G401 (cell line): ENCODE data around the gene EIF5AL1. TPM values are rescaled to one million over a fixed set of nuclear protein-coding genes. Genes with fewer than 3 reads are reported as not detected.
"Not testable (repeated sequence)": the region's sequence is repeated elsewhere in the genome, so short reads cannot be mapped to it uniquely, and the experiment has no call there.

Experiments
- DNase-seq: peaks from one replicate; pipeline ENCODE4 v3.0.0-alpha.2; 2015; ENCODE audit warnings: low spot score
- in situ Hi-C: cut with HindIII; loops from 2 replicates; pipeline ENCODE4 v1.10.0; 2016; ENCODE audit warnings: low sequenced_read_pairs, mixed read lengths
- total RNA-seq: library from RNA; depleted of rRNA; stranded (reverse); fragments of >200 nt; shearing (Covaris generic); gene quantifications from 2 replicates; pipeline ENCODE4 v1.2.3, GENCODE V29; 2014; rRNA removed

EIF5AL1 gene
- total RNA-seq = 1.6 and 1.7 TPM in 2 replicates

GRCh38 chr10:79511891-79512583 is at the start of gene EIF5AL1:
Gene EIF5AL1 (plus strand): TSS chr10:79512533. CDS start chr10:79512650, 117 bp downstream.
- in situ Hi-C loops, DNase-seq: not testable (repeated sequence)

- no peak for DNase-seq
Measured at GRCh38 chr10:79463578-79464496, 48.5 kb upstream of the EIF5AL1 start.

GRCh38 chr10:79465341-79465740 is 47.0 kb upstream of the EIF5AL1 start:
- DNase-seq = no peak
- in situ Hi-C loops = no loop called here

More at GRCh38 chr10:79463578-79464496, 48.5 kb upstream of the EIF5AL1 start:
- in situ Hi-C loops = no loop called here

GRCh38 chr10:79468015-79468560 is 44.2 kb upstream of the EIF5AL1 start:
- DNase-seq = no peak
- in situ Hi-C loops = no loop called here

DNA sequence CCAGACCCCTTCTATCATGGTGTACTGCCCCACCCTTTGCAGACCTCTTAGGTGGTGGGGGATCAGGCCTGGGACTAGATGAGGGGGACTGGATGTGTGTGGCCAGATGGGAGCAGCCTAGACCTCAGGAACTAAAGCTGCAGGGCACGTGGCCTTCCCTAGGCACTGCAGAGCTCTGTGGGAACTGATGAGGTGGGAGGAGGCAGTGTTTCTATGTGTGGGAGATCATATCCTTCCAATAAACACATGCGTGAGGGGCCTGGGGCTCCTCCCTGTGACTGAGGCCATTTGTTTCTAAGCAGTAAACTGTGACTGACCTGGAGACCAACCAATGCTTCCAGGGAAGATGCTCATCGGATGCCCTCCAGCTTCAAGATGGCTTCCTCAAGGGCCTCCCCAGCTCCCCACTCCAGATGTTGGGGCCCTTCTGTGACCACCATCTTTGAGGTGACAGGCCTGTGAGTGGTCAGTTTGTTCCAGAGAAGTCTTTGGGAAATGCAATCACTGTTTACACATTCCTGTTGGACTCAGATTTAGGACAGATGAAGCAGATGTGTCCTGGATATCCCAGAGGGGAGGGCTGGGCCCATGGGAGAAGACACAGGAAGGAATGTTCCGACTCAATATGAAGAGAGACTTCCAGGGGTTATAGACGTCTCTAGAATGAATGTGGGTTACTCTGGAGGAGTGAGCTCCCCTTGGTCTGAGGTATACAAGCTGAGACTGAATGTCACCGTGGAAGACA is 43.3 kb upstream of the EIF5AL1 start:
- DNase-seq = no peak
- in situ Hi-C loops = no loop called here

GRCh38 chr10:79470096-79470495 is 42.2 kb upstream of the EIF5AL1 start:
- DNase-seq = no peak
- in situ Hi-C loops = no loop called here

DNA sequence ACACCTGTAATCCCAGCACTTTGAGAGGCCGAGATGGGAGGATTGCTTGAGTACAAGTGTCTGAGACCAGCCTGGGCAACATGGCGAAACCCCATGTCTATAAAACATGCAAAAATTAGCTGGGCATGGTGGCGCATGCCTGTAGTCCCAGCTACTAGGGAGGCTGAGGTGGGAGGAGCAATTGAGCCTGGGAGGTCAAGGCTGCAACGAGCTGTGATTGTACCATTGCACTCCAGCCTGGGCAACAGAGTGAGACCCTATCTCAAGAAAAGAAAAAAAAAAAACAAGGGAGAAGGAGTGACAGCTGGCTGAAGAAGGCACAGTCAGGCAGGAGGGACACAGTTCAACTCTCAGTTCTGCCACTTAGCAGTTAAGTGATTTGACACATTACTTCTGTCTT is 40.6 kb upstream of the EIF5AL1 start:
- no peak for DNase-seq
- in situ Hi-C loops = no loop called here

GRCh38 chr10:79472449-79472848 is 39.9 kb upstream of the EIF5AL1 start:
- in situ Hi-C loops = no loop called here

DNA sequence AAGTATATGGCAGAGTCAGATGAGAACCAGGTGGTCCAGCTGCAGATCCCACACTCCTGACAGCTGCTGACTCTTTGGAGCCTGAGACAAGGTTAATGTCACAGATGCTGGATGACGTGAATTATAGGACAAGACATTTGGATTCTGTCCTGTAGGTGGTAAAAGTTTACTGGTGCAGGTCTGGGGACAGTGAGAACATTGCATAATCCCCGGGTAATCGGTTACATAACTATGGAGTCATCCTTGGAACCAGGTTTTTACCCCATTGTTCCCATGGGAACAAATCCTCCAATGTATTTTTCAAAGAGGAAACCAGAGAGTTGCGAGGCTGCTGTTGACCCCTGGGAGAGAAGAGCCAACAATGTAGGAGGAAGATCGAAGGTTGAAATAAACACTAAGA is 39.4 kb upstream of the EIF5AL1 start:
- in situ Hi-C loops = no loop called here
- DNase-seq = no peak

More at GRCh38 chr10:79472449-79472848, 39.9 kb upstream of the EIF5AL1 start:
- DNase-seq = no peak

DNA sequence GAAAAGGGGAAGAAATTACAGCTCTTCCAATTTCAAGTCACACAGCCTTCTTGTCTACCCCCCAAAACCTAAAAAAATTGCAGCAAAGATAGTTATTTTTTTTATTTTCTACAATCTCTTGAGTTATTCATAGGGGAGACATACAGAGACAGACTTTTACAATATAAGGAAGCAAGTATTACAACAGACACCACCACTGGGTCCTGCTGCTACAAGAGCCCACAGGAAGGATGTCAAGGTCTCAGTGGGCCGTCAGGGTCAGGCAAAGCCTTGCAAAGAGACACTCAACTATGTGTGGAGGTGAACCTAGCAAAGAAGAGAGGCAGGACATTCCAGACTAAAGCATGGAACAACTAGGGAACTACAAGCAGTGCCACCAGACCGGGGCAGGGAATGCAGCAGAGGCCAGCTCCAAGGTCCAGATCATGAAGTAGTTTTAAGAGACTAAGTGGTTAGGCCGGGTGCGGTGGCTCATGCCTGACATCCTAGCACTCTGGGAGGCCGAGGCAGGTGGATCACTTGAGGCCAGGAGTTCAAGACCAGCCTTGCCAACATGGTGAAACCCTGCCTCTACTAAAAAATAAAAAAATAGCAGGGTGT is 38.7 kb upstream of the EIF5AL1 start:
- in situ Hi-C loops = no loop called here
- DNase-seq = no peak

- in situ Hi-C loops = loop anchor here (25.0 kb wide), 1 partner anchor 138 kb away; the partner anchor contains the start of gene PPIF
- DNase-seq = no peak
Measured at GRCh38 chr10:79475119-79475653, 37.1 kb upstream of the EIF5AL1 start.

- in situ Hi-C loops = loop anchor here (25.0 kb wide), 1 partner anchor 139 kb away; the partner anchor contains the start of gene PPIF
- DNase-seq = no peak
Measured at GRCh38 chr10:79475877-79476276, 36.5 kb upstream of the EIF5AL1 start.

DNA sequence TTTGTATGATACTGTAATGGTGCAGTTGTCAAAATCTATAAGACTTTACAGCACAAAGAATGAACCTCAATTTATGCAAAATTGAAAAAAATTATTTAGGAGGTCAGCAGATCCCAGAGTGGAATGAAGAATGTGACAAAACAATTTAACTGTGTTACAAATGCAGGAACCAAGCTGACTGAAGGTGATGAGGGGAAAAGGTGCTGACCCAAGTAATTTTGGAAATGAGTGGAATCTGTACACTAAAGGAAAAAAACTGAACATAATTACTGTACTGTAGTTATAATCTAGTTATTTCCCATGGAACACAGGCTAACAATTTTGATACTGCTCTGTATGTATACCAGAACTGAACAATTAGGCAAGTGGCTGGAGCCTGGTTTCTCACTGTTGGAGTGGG is 35.7 kb upstream of the EIF5AL1 start:
- in situ Hi-C loops = loop anchor here (25.0 kb wide), 1 partner anchor 139 kb away; the partner anchor contains the start of gene PPIF
- no peak for DNase-seq

GRCh38 chr10:79477456-79477855 is 34.9 kb upstream of the EIF5AL1 start:
- DNase-seq = no peak
- in situ Hi-C loops = loop anchor here (25.0 kb wide), 1 partner anchor 140 kb away; the partner anchor contains the start of gene PPIF

GRCh38 chr10:79479283-79479909 is 32.9 kb upstream of the EIF5AL1 start:
- in situ Hi-C loops = loop anchor here (25.0 kb wide), 1 partner anchor 142 kb away; the partner anchor contains the start of gene PPIF
- DNase-seq = no peak

GRCh38 chr10:79482304-79482703 is 30.0 kb upstream of the EIF5AL1 start:
- in situ Hi-C loops = loop anchor here (25.0 kb wide), 1 partner anchor 145 kb away; the partner anchor contains the start of gene PPIF
- no peak for DNase-seq

GRCh38 chr10:79482741-79483140 is 29.6 kb upstream of the EIF5AL1 start:
- in situ Hi-C loops = loop anchor here (25.0 kb wide), 1 partner anchor 145 kb away; the partner anchor contains the start of gene PPIF
- DNase-seq = no peak

GRCh38 chr10:79483299-79483698 is 29.0 kb upstream of the EIF5AL1 start:
- in situ Hi-C loops = loop anchor here (25.0 kb wide), 1 partner anchor 146 kb away; the partner anchor contains the start of gene PPIF
- DNase-seq = no peak
